ENCODE data around the gene FXYD3. TPM values are rescaled to one million over a fixed set of nuclear protein-coding genes. Genes with fewer than 3 reads are reported as not detected.
A peak's percentile ranks its signal among the peaks of the same experiment; 100 is the strongest.

The FXYD3 gene
- total RNA-seq, 1 donor from 2014 or later = 1.1 TPM

DNA sequence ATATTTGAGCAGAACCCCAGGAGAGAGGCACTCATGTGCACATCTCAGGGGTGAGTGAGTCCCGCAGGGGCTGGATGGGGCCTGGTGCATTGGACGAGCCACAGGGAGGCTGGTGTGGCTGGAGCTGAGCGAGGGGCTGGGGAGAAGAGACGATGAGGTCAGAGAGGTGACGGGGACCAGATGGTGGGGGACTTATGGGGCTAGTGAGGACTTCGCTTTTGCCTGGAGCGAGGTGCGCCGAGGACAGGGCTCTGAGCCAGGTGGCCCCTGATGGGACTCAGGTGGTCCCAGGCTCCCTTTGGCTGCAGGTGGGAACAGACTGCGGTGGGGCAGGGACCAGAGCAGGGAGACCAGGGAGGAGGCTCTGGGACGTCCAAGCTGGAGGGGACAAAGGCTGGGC lies 6.9 kb upstream of the FXYD3 start:
- intact Hi-C loops (cut with micrococcal nuclease) = no loop called here
- Histone ChIP-seq H3K4me1 (no peaks in the 10 kb centered on the region), H3K27ac (replicated peaks) (no peak overlapping the region), H3K36me3 (no peaks in the 10 kb centered on the region), H3K4me3 (no peak overlapping the region), H3K9me3 (replicated peaks) (no peaks in the 10 kb centered on the region), H3K27me3 (ENCODE audit: low read depth) (no peaks in the 10 kb centered on the region)
- no peak for DNase-seq
- TF ChIP-seq, protein P1, sequence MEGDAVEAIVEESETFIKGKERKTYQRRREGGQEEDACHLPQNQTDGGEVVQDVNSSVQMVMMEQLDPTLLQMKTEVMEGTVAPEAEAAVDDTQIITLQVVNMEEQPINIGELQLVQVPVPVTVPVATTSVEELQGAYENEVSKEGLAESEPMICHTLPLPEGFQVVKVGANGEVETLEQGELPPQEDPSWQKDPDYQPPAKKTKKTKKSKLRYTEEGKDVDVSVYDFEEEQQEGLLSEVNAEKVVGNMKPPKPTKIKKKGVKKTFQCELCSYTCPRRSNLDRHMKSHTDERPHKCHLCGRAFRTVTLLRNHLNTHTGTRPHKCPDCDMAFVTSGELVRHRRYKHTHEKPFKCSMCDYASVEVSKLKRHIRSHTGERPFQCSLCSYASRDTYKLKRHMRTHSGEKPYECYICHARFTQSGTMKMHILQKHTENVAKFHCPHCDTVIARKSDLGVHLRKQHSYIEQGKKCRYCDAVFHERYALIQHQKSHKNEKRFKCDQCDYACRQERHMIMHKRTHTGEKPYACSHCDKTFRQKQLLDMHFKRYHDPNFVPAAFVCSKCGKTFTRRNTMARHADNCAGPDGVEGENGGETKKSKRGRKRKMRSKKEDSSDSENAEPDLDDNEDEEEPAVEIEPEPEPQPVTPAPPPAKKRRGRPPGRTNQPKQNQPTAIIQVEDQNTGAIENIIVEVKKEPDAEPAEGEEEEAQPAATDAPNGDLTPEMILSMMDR (IDR thresholded peaks at IDR 0.05; ENCODE audit: borderline replicate concordance) = no peak

- TF ChIP-seq, protein P1 (IDR thresholded peaks at IDR 0.05; ENCODE audit: borderline replicate concordance) = no peak
- no peak overlapping the region for H3K4me3 ChIP-seq
- no peaks in the 10 kb centered on the region for H3K27me3 ChIP-seq (ENCODE audit: low read depth)
- intact Hi-C loops (cut with micrococcal nuclease) = no loop called here
- DNase-seq = no peak
- no peak overlapping the region for H3K27ac ChIP-seq (replicated peaks)
- no peaks in the 10 kb centered on the region for H3K36me3 ChIP-seq
- peaks cover 4% of the 10 kb centered on the region for H3K4me1 ChIP-seq
- H3K9me3 ChIP-seq (replicated peaks) = no peaks in the 10 kb centered on the region
Measured at GRCh38 chr19:35109395-35110112, 6.1 kb upstream of the FXYD3 start.

- Histone ChIP-seq H3K36me3 (no peaks in the 10 kb centered on the region), H3K4me3 (no peak overlapping the region), H3K27ac (replicated peaks) (no peak overlapping the region), H3K27me3 (ENCODE audit: low read depth) (no peaks in the 10 kb centered on the region), H3K9me3 (replicated peaks) (no peaks in the 10 kb centered on the region), H3K4me1 (peaks cover 14% of the 10 kb centered on the region)
- no peak for DNase-seq
- TF ChIP-seq, protein P1 (IDR thresholded peaks at IDR 0.05; ENCODE audit: borderline replicate concordance) = no peak
- intact Hi-C loops (cut with micrococcal nuclease) = no loop called here
Measured at GRCh38 chr19:35110974-35111373, 4.6 kb upstream of the FXYD3 start.

DNA sequence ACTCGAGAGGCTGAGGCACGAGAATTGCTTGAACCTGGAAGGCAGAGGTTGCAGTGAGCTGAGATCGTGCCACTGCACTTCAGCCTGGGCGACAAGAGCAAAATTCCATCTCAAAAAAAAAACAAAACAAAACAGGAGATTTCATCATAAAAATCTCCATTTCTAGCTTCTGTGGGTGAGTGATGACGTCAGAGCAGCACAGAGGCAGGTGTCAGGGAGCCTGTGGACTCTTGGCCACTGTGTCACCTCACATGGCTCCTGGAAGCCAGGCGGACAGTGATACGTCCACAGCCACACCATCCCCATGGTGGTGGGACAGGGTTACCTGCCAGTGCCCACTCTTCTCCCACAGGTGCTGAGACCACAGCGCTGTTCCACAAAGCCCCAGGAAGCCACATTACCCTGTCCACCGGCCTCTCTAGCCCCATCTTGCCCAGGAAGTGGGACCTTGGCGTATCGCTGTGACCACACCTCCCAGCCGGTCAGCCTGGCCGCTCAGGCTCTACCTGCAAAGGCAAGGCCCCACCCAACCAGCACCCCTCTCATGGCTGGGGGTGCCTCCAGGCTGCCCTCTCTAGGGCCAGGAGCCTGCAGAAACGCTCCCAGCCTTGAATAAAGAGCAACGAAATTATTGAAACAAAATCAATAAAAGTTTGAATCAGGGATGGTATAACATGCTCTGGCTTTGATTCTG lies 2.5 kb upstream of the FXYD3 start:
- H3K27me3 ChIP-seq (ENCODE audit: low read depth) = no peaks in the 10 kb centered on the region
- TF ChIP-seq, protein P1 (IDR thresholded peaks at IDR 0.05; ENCODE audit: borderline replicate concordance) = no peak
- DNase-seq = no peak
- H3K36me3 ChIP-seq = no peaks in the 10 kb centered on the region
- H3K4me1 ChIP-seq = peaks cover 14% of the 10 kb centered on the region
- no peak overlapping the region for H3K4me3 ChIP-seq
- H3K9me3 ChIP-seq (replicated peaks) = no peaks in the 10 kb centered on the region
- intact Hi-C loops (cut with micrococcal nuclease) = no loop called here
- no peak overlapping the region for H3K27ac ChIP-seq (replicated peaks)

DNA sequence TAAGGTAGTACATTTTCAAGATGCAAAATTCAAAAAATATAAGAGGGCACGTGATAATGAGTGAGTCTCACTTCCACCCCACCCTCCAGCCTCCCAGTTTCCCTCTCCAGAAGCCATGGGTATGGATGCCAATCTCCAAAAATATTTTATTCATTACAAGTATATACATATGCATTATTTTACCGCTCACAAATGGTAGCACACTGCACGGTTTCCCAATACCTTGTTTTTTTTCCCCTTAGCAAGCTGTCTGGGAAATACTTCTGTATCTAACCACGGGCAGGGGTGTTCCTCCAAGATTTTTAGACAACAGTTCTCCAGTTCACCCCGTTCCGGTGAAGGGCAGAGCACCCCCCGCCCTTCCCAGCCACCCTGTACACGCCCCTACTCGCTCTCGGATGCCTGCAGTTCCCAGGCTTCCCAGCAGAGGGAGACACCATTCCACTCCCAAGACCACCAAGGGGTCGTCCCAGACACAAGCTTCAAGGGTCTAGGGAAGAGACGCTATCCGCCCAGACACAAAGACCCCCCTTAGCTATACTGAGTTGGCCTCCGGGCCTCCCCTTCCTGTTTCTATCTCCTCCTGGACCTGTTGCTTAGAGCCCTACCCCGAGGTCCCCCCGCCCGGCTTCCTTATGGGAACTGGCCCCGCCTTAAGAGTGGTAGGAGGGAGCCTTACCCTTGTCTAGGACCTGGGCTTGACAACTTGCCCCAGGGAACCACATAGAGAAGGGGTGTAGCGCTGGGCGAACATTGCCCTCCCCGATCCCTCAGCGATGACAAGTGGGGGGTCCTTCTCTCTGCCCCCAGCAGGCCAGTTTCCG lies 1.1 kb upstream of the FXYD3 start:
- intact Hi-C loops (cut with micrococcal nuclease) = no loop called here
- peak; percentile 72 for DNase-seq
- Histone ChIP-seq H3K4me1 (peaks cover 19% of the 10 kb centered on the region), H3K4me3 (peak overlapping the region; percentile 54), H3K9me3 (replicated peaks) (no peaks in the 10 kb centered on the region), H3K36me3 (no peaks in the 10 kb centered on the region), H3K27me3 (ENCODE audit: low read depth) (no peaks in the 10 kb centered on the region), H3K27ac (replicated peaks) (no peak overlapping the region)
- TF ChIP-seq, protein P1 (IDR thresholded peaks at IDR 0.05; ENCODE audit: borderline replicate concordance) = no peak

Measured in left ventricle myocardium inferior (tissue), 1 donor.